HCT116 (cell line): ENCODE measurements around the gene DNAJC3. TPM values are rescaled to one million over a fixed set of nuclear protein-coding genes. Genes with fewer than 3 reads are reported as not detected.
"Not testable (repeated sequence)": the region's sequence is repeated elsewhere in the genome, so short reads cannot be mapped to it uniquely, and the experiment has no call there.

Experiments
- ATAC-seq: fragments of 200-7000 bp; cut with Tn5 transposase; 2 replicates; pipeline ENCODE4 v1.9.1; 2020; ENCODE audit warnings: mild to moderate bottlenecking, moderate library complexity
- BruUV-seq: library from RNA; stranded (reverse); fragments of 400-500 nt; replicated peaks from 2 replicates; lab custom pipeline; 2021; lab: Mats Ljungman, UMichigan
- CTCF ChIA-PET: fragments of 300-600 bp; sonication (Branson Sonifier 250); formaldehyde crosslinking; loops from one replicate; lab custom pipeline; 2021; ENCODE audit warnings: antibody characterized with exemption; lab: Charles Lee
- POLR2A ChIA-PET: fragments of 300-600, 350-600 bp; sonication (Branson Sonifier 250); formaldehyde crosslinking; loops from one replicate; lab custom pipeline; 2021; ENCODE audit warnings: antibody characterized with exemption; lab: Charles Lee
- RAD21 ChIA-PET, 2 experiments: fragments of 300-600 bp; sonication (Branson Sonifier 250); formaldehyde crosslinking; loops; one replicate each; lab custom pipeline; 2023; ENCODE audit warnings: low total read pairs in 2 of 2; ENCODE audit not compliant: uncharacterized antibody in 2 of 2, unreplicated experiment in 2 of 2, low non-redundant PET in 1 of 2; lab: Charles Lee
- DNase-seq: peaks from one replicate; pipeline ENCODE4 v3.0.0-alpha.2; 2010; ENCODE audit warnings: low read depth, low spot score
- H2AFZ ChIP-seq: fragments of 200-600 bp; shearing (Covaris generic), sonication (generic); 2 replicates; pipeline ENCODE4 v1.6.1; 2017; ENCODE audit warnings: low read depth, mixed run types, mixed read lengths, antibody characterized with exemption, low read length; ENCODE audit not compliant: poor library complexity, severe bottlenecking
- H3K27ac ChIP-seq: 2 replicates; pipeline ENCODE4 v1.5.1; 2012; ENCODE audit warnings: low read depth, low read length
- H3K27me3 ChIP-seq: fragments of 200-600 bp; sonication (generic); 2 replicates; pipeline ENCODE4 v1.6.1; 2016; ENCODE audit warnings: mixed run types, low read length, mixed read lengths; ENCODE audit not compliant: insufficient read depth
- H3K36me3 ChIP-seq, 2 experiments: fragments of 200-500 bp in 1 of 2; fragments of 200-600 bp in 1 of 2; sonication (Bioruptor generic) in 1 of 2; sonication (generic) in 1 of 2; 2 replicates each; pipeline versions ENCODE4 v1.5.1 to v1.6.1; 2014 to 2016; ENCODE audit warnings: low read length in 2 of 2, inconsistent platforms in 1 of 2, mixed read lengths in 1 of 2, mixed run types in 1 of 2; ENCODE audit not compliant: insufficient read depth in 2 of 2, control insufficient read depth in 1 of 2
- H3K4me1 ChIP-seq, 2 experiments: fragments of 200-600 bp in 1 of 2; sonication (generic) in 1 of 2; 2 replicates each; pipeline versions ENCODE4 v1.5.1 to v1.6.1; 2012 to 2017; ENCODE audit warnings: low read length in 2 of 2, inconsistent platforms in 1 of 2, mild to moderate bottlenecking in 1 of 2, mixed read lengths in 1 of 2, mixed run types in 1 of 2, moderate library complexity in 1 of 2; ENCODE audit not compliant: insufficient read depth in 2 of 2, control insufficient read depth in 1 of 2
- H3K4me2 ChIP-seq: fragments of 200-600 bp; sonication (generic); 2 replicates; pipeline ENCODE4 v1.6.1; 2017; ENCODE audit warnings: mixed run types, low read length, mixed read lengths
- H3K4me3 ChIP-seq, 2 experiments: fragments of 200-600 bp in 1 of 2; sonication (generic) in 1 of 2; replicated peaks in 1 of 2; 2 replicates each; pipeline ENCODE4 v1.5.1; 2011 to 2016; ENCODE audit warnings: low read length in 2 of 2, control low read depth in 1 of 2, low read depth in 1 of 2, mild to moderate bottlenecking in 1 of 2, mixed read lengths in 1 of 2, mixed run types in 1 of 2
- H3K79me2 ChIP-seq: fragments of 200-600 bp; sonication (generic); 2 replicates; pipeline ENCODE4 v1.6.1; 2017; ENCODE audit warnings: mild to moderate bottlenecking, mixed run types, low read length, moderate library complexity, mixed read lengths; ENCODE audit not compliant: insufficient read depth
- H3K9ac ChIP-seq: fragments of 200-600 bp; sonication (generic); 2 replicates; pipeline ENCODE4 v1.6.1; 2016; ENCODE audit warnings: low read length, mixed read lengths
- H3K9me2 ChIP-seq: fragments of 200-600 bp; sonication (generic), shearing (Covaris generic); 2 replicates; pipeline ENCODE4 v1.6.1; 2017; ENCODE audit warnings: mixed run types, mild to moderate bottlenecking, moderate library complexity; ENCODE audit not compliant: insufficient read depth
- H3K9me3 ChIP-seq, 2 experiments: fragments of 200-500 bp in 1 of 2; fragments of 200-600 bp in 1 of 2; sonication (Bioruptor generic) in 1 of 2; sonication (generic) in 1 of 2; 2 replicates each; pipeline ENCODE4 v1.6.1; 2014 to 2017; ENCODE audit warnings: low read length in 2 of 2, mixed read lengths in 2 of 2, inconsistent platforms in 1 of 2, low read depth in 1 of 2, mild to moderate bottlenecking in 1 of 2, mixed run types in 1 of 2, moderate library complexity in 1 of 2; ENCODE audit not compliant: control insufficient read depth in 1 of 2, insufficient read depth in 1 of 2
- H4K20me1 ChIP-seq: fragments of 200-600 bp; sonication (generic), shearing (Covaris generic); 2 replicates; pipeline ENCODE4 v1.6.1; 2017; ENCODE audit warnings: mixed run types, mild to moderate bottlenecking, moderate library complexity; ENCODE audit not compliant: insufficient read depth
- CBX3 ChIP-seq: IDR thresholded peaks from 2 replicates; pipeline ENCODE4 v1.6.1; 2012; ENCODE audit warnings: low read depth
- ZBTB33 ChIP-seq: IDR thresholded peaks from 2 replicates; pipeline ENCODE4 v1.6.1; 2011; ENCODE audit warnings: mild to moderate bottlenecking, low read length, moderate library complexity; ENCODE audit not compliant: insufficient replicate concordance; ENCODE audit errors: extremely low read depth
- intact Hi-C: fragments of 100-400 bp; cut with micrococcal nuclease; formaldehyde crosslinking; loops from 2 replicates; pipeline ENCODE4 v1.10.0; 2022
- total RNA-seq: library from RNA; stranded (reverse); gene quantifications from one replicate; pipeline ENCODE4 v1.2.1, GENCODE V29; 2021; ENCODE audit not compliant: unreplicated experiment

DNAJC3 gene
- total RNA-seq, 1 experiment from 2014 or later: 28.5 TPM

- BruUV-seq: no TSS peak
- TF ChIP-seq CBX3 (no peak), ZBTB33 (no peak)
- CTCF ChIA-PET: no interaction called here
Measured at GRCh38 chr13:95756072-95756471, 79.1 kb downstream of the DNAJC3 start.

DNA sequence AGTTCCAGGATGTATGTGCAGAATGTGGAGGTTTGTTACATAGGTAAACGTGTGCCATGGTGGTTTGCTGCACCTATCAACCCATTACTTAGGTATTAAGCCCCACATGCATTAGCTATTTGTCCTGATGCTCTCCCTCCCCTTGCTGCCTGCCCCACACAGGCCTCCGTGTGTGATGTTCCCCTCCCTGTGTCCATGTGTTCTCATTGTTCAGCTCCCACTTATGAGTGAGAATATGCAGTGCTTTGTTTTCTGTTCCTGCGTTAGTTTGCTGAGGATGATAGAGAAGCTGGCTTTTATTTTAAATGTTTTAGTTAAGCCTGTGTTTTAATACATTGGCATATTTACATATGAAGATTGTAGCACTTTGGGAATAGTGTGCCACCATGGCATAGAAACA lies 85.7 kb downstream of the DNAJC3 start:
- intact Hi-C loops, CTCF ChIA-PET, H3K9ac ChIP-seq, H3K9me3 ChIP-seq, H4K20me1 ChIP-seq, RAD21 ChIA-PET, H3K4me2 ChIP-seq, POLR2A ChIA-PET, H2AFZ ChIP-seq, H3K79me2 ChIP-seq, H3K36me3 ChIP-seq, BruUV-seq, H3K9me2 ChIP-seq, H3K4me1 ChIP-seq, H3K27ac ChIP-seq, H3K4me3 ChIP-seq, ATAC-seq, DNase-seq, H3K27me3 ChIP-seq: not testable (repeated sequence)

More at GRCh38 chr13:95756072-95756471, 79.1 kb downstream of the DNAJC3 start:
- Histone ChIP-seq H3K4me2 (no peak overlapping the region), H2AFZ (no peak overlapping the region), H3K9me3 (no peaks in the 10 kb centered on the region), H3K9ac (no peak overlapping the region), H3K4me1 (no peaks in the 10 kb centered on the region), H3K27ac (no peak overlapping the region), H4K20me1 (no peaks in the 10 kb centered on the region), H3K4me3 (no peak overlapping the region), H3K79me2 (no peaks in the 10 kb centered on the region), H3K36me3 (no peaks in the 10 kb centered on the region), H3K9me2 (no peaks in the 10 kb centered on the region), H3K27me3 (no peaks in the 10 kb centered on the region)
- ChIA-PET RAD21 (no interaction called here), POLR2A (no interaction called here)
- no peak for DNase-seq
- ATAC-seq: no peak
- intact Hi-C loops: no loop called here
